GM23338 (cell line): Measurements from ENCODE around the gene DCTN1. TPM values are rescaled to one million over a fixed set of nuclear protein-coding genes. Genes with fewer than 3 reads are reported as not detected.

ENCODE experiments used
- ATAC-seq: fragments of 200-7000 bp; cut with Tn5 transposase; 3 replicates; pipeline ENCODE4 v1.9.1; 2020
- DNase-seq: peaks from one replicate; pipeline ENCODE4 v3.0.0-alpha.2; 2015; ENCODE audit warnings: low spot score
- H2AFZ ChIP-seq: fragments of 200-600 bp; sonication (generic); 2 replicates; pipeline ENCODE4 v1.8.0; 2016; ENCODE audit warnings: antibody characterized with exemption, mild to moderate bottlenecking, moderate library complexity
- H3F3A ChIP-seq: fragments of 200-600 bp; sonication (generic); replicated peaks from 2 replicates; pipeline ENCODE4 v1.8.0; 2017; ENCODE audit warnings: antibody characterized with exemption, mixed run types, low read depth
- H3K27ac ChIP-seq: fragments of 200-600 bp; sonication (generic); 2 replicates; pipeline ENCODE4 v1.6.1; 2016; ENCODE audit warnings: low read depth
- H3K27me3 ChIP-seq: fragments of 200-600 bp; sonication (generic); 2 replicates; pipeline ENCODE4 v1.8.0; 2016; ENCODE audit warnings: mild to moderate bottlenecking, mixed run types, moderate library complexity; ENCODE audit not compliant: insufficient read depth
- H3K36me3 ChIP-seq: fragments of 200-600 bp; sonication (generic); 2 replicates; pipeline ENCODE4 v1.8.0; 2016; ENCODE audit warnings: mild to moderate bottlenecking; ENCODE audit not compliant: insufficient read depth
- H3K4me1 ChIP-seq: fragments of 200-600 bp; sonication (generic); 2 replicates; pipeline ENCODE4 v1.8.0; 2016; ENCODE audit warnings: mild to moderate bottlenecking, moderate library complexity; ENCODE audit not compliant: insufficient read depth
- H3K4me2 ChIP-seq: fragments of 200-600 bp; sonication (generic); 2 replicates; pipeline ENCODE4 v1.7.1; 2017; ENCODE audit warnings: mixed run types
- H3K4me3 ChIP-seq: fragments of 200-600 bp; sonication (generic); 2 replicates; pipeline ENCODE4 v1.6.1; 2016; ENCODE audit warnings: mixed run types
- H3K79me2 ChIP-seq: fragments of 200-600 bp; sonication (generic); replicated peaks from 2 replicates; pipeline ENCODE4 v1.8.0; 2017; ENCODE audit warnings: mild to moderate bottlenecking; ENCODE audit not compliant: insufficient read depth
- H3K9me2 ChIP-seq: fragments of 200-600 bp; sonication (generic); 2 replicates; pipeline ENCODE4 v1.8.0; 2017; ENCODE audit not compliant: insufficient read depth
- H4K20me1 ChIP-seq: fragments of 200-600 bp; sonication (generic); replicated peaks from 2 replicates; pipeline ENCODE4 v1.8.0; 2017; ENCODE audit warnings: mild to moderate bottlenecking; ENCODE audit not compliant: insufficient read depth
- H3K27ac Mint-ChIP-seq: 2 replicates; pipeline ENCODE4 v1.8.0; 2020; ENCODE audit warnings: inconsistent platforms, mild to moderate bottlenecking, moderate library complexity, mixed read lengths
- H3K27me3 Mint-ChIP-seq: 3 replicates; pipeline ENCODE4 v1.8.0; 2022; ENCODE audit warnings: low read depth, mild to moderate bottlenecking, moderate library complexity, mixed read lengths, inconsistent platforms; ENCODE audit not compliant: insufficient read depth, poor library complexity
- H3K36me3 Mint-ChIP-seq: 3 replicates; pipeline ENCODE4 v1.8.0; 2021; ENCODE audit warnings: low read depth, mild to moderate bottlenecking, inconsistent platforms, moderate library complexity, mixed read lengths
- H3K4me1 Mint-ChIP-seq: 3 replicates; pipeline ENCODE4 v1.8.0; 2020; ENCODE audit warnings: mild to moderate bottlenecking, inconsistent platforms, mixed read lengths
- H3K4me3 Mint-ChIP-seq: 3 replicates; pipeline ENCODE4 v1.8.0; 2021; ENCODE audit warnings: moderate library complexity, mild to moderate bottlenecking, inconsistent platforms, mixed read lengths
- H3K9me3 Mint-ChIP-seq: 3 replicates; pipeline ENCODE4 v1.8.0; 2020; ENCODE audit warnings: moderate library complexity, mild to moderate bottlenecking, inconsistent platforms, mixed read lengths
- CREB1 ChIP-seq: fragments of 250-450 bp; sonication (Bioruptor Pico); IDR thresholded peaks from 2 replicates; pipeline ENCODE4 v1.5.0; 2020; ENCODE audit warnings: low read depth, mild to moderate bottlenecking, moderate library complexity
- CTCF ChIP-seq, 2 experiments: fragments of 200-600 bp in 1 of 2; sonication (generic) in 1 of 2; conservative IDR thresholded peaks; 2 replicates each; pipeline versions ENCODE4 v1.5.1 to v1.6.1; 2016 to 2017; ENCODE audit warnings: antibody characterized with exemption in 2 of 2, low read depth in 2 of 2, mild to moderate bottlenecking in 2 of 2, moderate library complexity in 1 of 2
- EZH2 ChIP-seq: fragments of 200-600 bp; sonication (generic); IDR thresholded peaks from one replicate; pipeline ENCODE4 v1.8.0; 2017; ENCODE audit warnings: antibody characterized with exemption, mild to moderate bottlenecking, low read depth; ENCODE audit not compliant: unreplicated experiment
- EZH2phosphoT487 ChIP-seq: fragments of 200-600 bp; sonication (generic); IDR thresholded peaks from one replicate; pipeline ENCODE4 v1.8.1; 2018; ENCODE audit warnings: antibody characterized with exemption; ENCODE audit not compliant: unreplicated experiment
- JUNB ChIP-seq: IDR thresholded peaks from one replicate; pipeline ENCODE4 v1.6.1; 2016; ENCODE audit warnings: antibody characterized with exemption; ENCODE audit not compliant: unreplicated experiment
- POLR2AphosphoS5 ChIP-seq: IDR thresholded peaks from 2 replicates; pipeline ENCODE4 v1.6.1; 2016; ENCODE audit warnings: antibody characterized with exemption, low read depth
- REST ChIP-seq: IDR thresholded peaks from one replicate; pipeline ENCODE4 v1.6.1; 2018; ENCODE audit warnings: antibody characterized with exemption; ENCODE audit not compliant: unreplicated experiment
- STAT1 ChIP-seq: IDR thresholded peaks from one replicate; pipeline ENCODE4 v1.6.1; 2016; ENCODE audit warnings: antibody characterized with exemption; ENCODE audit not compliant: unreplicated experiment
- ZNF114 ChIP-seq: fragments of 250-450 bp; sonication (Bioruptor Pico); IDR thresholded peaks from 2 replicates; pipeline ENCODE4 v1.5.0; 2020; ENCODE audit warnings: mild to moderate bottlenecking, moderate library complexity
- ZNF331 ChIP-seq: fragments of 250-450 bp; sonication (Bioruptor Pico); IDR thresholded peaks from 2 replicates; pipeline ENCODE4 v1.5.0; 2020; ENCODE audit warnings: low read depth, mild to moderate bottlenecking, moderate library complexity
- ZNF462 ChIP-seq: fragments of 250-450 bp; sonication (Bioruptor Pico); IDR thresholded peaks from 2 replicates; pipeline ENCODE4 v1.5.0; 2020; ENCODE audit warnings: mild to moderate bottlenecking, moderate library complexity
- polyA plus RNA-seq: library from polyadenylated mRNA; unstranded; fragments of >200 nt; fragmentation: Nextera tagmentation; extraction: Ambion mirVana; gene quantifications from 2 replicates; pipeline ENCODE4 v1.2.1, GENCODE V29; 2016
- total RNA-seq: library from RNA; depleted of rRNA; stranded (reverse); fragments of >200 nt; shearing (Covaris generic); gene quantifications from 2 replicates; pipeline ENCODE4 v1.2.3, GENCODE V29; 2014

The DCTN1 gene
- total and polyA plus RNA-seq, 2 experiments from 2014 or later = 108 to 145 TPM

GRCh38 chr2:74381751-74382150 is 1.6 kb upstream of the DCTN1 start (continued):
- no peak for TF ChIP-seq ZNF462 (CRISPR knock-in tag)
- no peak for TF ChIP-seq CTCF (conservative IDR thresholded peaks at IDR 0.05; ENCODE audit: low read depth in 2 of 2)

GRCh38 chr2:74378007-74378406 is 2.1 kb downstream of the DCTN1 start:
- H3K4me1 ChIP-seq = peaks cover 38% of the 10 kb centered on the region
- no peak for ATAC-seq
- Mint-ChIP-seq H3K4me1 (peaks cover 40% of the 10 kb centered on the region), H3K27me3 (peaks cover 5% of the 10 kb centered on the region), H3K4me3 (no peak overlapping the region), H3K9me3 (no peaks in the 10 kb centered on the region), H3K36me3 (peaks cover 11% of the 10 kb centered on the region), H3K27ac (no peak overlapping the region)
- H3K79me2 ChIP-seq = peaks cover 60% of the 10 kb centered on the region
- DNase-seq = no peak
- no peak overlapping the region for H2AFZ ChIP-seq
- H3K4me2 ChIP-seq = no peak overlapping the region
- no peak overlapping the region for H3K27ac ChIP-seq
- peaks cover 3% of the 10 kb centered on the region; the same call in 1 of the 2 replicates for H3K36me3 ChIP-seq
- 0 out of 2 replicates have a peak, but pooled peaks cover 5% of the 10 kb centered on the region for H3F3A ChIP-seq
- H3K27me3 ChIP-seq = no peaks in the 10 kb centered on the region
- H3K4me3 ChIP-seq = no peak overlapping the region
- no peaks in the 10 kb centered on the region for H3K9me2 ChIP-seq
- H4K20me1 ChIP-seq = peaks cover 51% of the 10 kb centered on the region
- TF ChIP-seq EZH2 (no peak), EZH2phosphoT487 (no peak), POLR2AphosphoS5 (no peak), REST (no peak), JUNB (no peak), CTCF (conservative IDR thresholded peaks at IDR 0.05; ENCODE audit: low read depth in 2 of 2) (no peak), ZNF331 (CRISPR knock-in tag) (no peak), CREB1 (CRISPR knock-in tag) (no peak), ZNF114 (no peak), STAT1 (no peak)
